HepG2 (cell line): Measurements from ENCODE around the gene AEN. TPM values are rescaled to one million over a fixed set of nuclear protein-coding genes. Genes with fewer than 3 reads are reported as not detected.

ENCODE experiments used
- FOXO1 ChIP-seq: sonication (generic); formaldehyde crosslinking; IDR thresholded peaks from 2 replicates; pipeline ENCODE4 v1.4.0; 2020; ENCODE audit warnings: missing genetic modification reagents
- HNRNPUL1 ChIP-seq: fragments of 200-400 bp; formaldehyde crosslinking; IDR thresholded peaks from 2 replicates; pipeline ENCODE4 v1.6.1; 2017; ENCODE audit warnings: low read depth, mild to moderate bottlenecking, low read length, moderate library complexity
- NFRKB ChIP-seq: fragments of 450-650 bp; IDR thresholded peaks from 2 replicates; pipeline ENCODE4 v1.6.1; 2017
- TAF1 ChIP-seq: sonication (generic); formaldehyde crosslinking; IDR thresholded peaks from 2 replicates; pipeline ENCODE4 v1.4.0; 2020; ENCODE audit warnings: missing genetic modification reagents
- ZNF142 ChIP-seq: sonication (generic); formaldehyde crosslinking; IDR thresholded peaks from 2 replicates; pipeline ENCODE4 v1.4.0; 2020; ENCODE audit warnings: missing genetic modification reagents
- ZNF280D ChIP-seq: sonication (generic); formaldehyde crosslinking; IDR thresholded peaks from 2 replicates; pipeline ENCODE4 v1.5.1; 2020; ENCODE audit warnings: mild to moderate bottlenecking, missing genetic modification reagents
- ZNF569 ChIP-seq: sonication (generic); formaldehyde crosslinking; IDR thresholded peaks from 2 replicates; pipeline ENCODE4 v1.5.0; 2020; ENCODE audit warnings: mild to moderate bottlenecking, missing genetic modification reagents, moderate library complexity, borderline replicate concordance
- polyA plus RNA-seq, 8 experiments: library from polyadenylated mRNA; depleted of rRNA in 3 of 8; stranded (reverse) in 7 of 8; unstranded in 1 of 8; fragments of >200 nt; fragmentation: Illumina TruSeq in 4 of 8; extraction: Trizol in 4 of 8; gene quantifications; 2 replicates each; pipeline versions ENCODE4 v1.2.1 to v1.2.3, GENCODE V29; 2011 to 2016; ENCODE audit warnings: low read depth in 4 of 8, missing spikeins in 1 of 8, mixed read lengths in 1 of 8; ENCODE audit not compliant: insufficient read depth in 1 of 8
- total RNA-seq, 5 experiments: library from RNA; depleted of rRNA; stranded (reverse); fragments of >200 nt; fragmentation: Illumina TruSeq; extraction: Trizol; gene quantifications; 2 replicates each; pipeline ENCODE4 v1.2.3, GENCODE V29; 2016; ENCODE audit warnings: low read depth in 1 of 5
- TF ChIP-seq, protein P1 (sequence below): sonication (generic); formaldehyde crosslinking; IDR thresholded peaks from 2 replicates; pipeline ENCODE4 v1.4.0; 2020; ENCODE audit warnings: mild to moderate bottlenecking, missing genetic modification reagents, borderline replicate concordance
- TF ChIP-seq, protein P2 (sequence below): sonication (generic); formaldehyde crosslinking; IDR thresholded peaks from 2 replicates; pipeline ENCODE4 v1.4.0; 2020; ENCODE audit warnings: low read depth, mild to moderate bottlenecking, missing genetic modification reagents
- TF ChIP-seq, protein P3 (sequence below): sonication (generic); formaldehyde crosslinking; IDR thresholded peaks from 2 replicates; pipeline ENCODE4 v1.5.0; 2020; ENCODE audit warnings: mild to moderate bottlenecking, missing genetic modification reagents

AEN gene
- total and polyA plus RNA-seq, 2 of the 13 experiments (the other 11 are each of a cell fraction or from before 2014, with no cell fraction given): 51.3 to 118 TPM

GRCh38 chr15:88605189-88606069 lies 15.7 kb upstream of the AEN start (continued):
- TF ChIP-seq ZNF280D (CRISPR knock-in tag) (no peak), HNRNPUL1 (no peak), TAF1 (CRISPR knock-in tag) (no peak), ZNF569 (CRISPR knock-in tag) (no peak), ZNF142 (CRISPR knock-in tag) (0 out of 2 replicates have a peak, but pooled peaks have one; percentile 30), NFRKB (no peak), FOXO1 (CRISPR knock-in tag) (0 out of 2 replicates have a peak, but pooled peaks have one; percentile 28)
- TF ChIP-seq, protein P1, sequence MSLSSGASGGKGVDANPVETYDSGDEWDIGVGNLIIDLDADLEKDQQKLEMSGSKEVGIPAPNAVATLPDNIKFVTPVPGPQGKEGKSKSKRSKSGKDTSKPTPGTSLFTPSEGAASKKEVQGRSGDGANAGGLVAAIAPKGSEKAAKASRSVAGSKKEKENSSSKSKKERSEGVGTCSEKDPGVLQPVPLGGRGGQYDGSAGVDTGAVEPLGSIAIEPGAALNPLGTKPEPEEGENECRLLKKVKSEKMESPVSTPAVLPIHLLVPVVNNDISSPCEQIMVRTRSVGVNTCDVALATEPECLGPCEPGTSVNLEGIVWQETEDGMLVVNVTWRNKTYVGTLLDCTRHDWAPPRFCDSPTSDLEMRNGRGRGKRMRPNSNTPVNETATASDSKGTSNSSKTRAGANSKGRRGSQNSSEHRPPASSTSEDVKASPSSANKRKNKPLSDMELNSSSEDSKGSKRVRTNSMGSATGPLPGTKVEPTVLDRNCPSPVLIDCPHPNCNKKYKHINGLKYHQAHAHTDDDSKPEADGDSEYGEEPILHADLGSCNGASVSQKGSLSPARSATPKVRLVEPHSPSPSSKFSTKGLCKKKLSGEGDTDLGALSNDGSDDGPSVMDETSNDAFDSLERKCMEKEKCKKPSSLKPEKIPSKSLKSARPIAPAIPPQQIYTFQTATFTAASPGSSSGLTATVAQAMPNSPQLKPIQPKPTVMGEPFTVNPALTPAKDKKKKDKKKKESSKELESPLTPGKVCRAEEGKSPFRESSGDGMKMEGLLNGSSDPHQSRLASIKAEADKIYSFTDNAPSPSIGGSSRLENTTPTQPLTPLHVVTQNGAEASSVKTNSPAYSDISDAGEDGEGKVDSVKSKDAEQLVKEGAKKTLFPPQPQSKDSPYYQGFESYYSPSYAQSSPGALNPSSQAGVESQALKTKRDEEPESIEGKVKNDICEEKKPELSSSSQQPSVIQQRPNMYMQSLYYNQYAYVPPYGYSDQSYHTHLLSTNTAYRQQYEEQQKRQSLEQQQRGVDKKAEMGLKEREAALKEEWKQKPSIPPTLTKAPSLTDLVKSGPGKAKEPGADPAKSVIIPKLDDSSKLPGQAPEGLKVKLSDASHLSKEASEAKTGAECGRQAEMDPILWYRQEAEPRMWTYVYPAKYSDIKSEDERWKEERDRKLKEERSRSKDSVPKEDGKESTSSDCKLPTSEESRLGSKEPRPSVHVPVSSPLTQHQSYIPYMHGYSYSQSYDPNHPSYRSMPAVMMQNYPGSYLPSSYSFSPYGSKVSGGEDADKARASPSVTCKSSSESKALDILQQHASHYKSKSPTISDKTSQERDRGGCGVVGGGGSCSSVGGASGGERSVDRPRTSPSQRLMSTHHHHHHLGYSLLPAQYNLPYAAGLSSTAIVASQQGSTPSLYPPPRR: no peak
- TF ChIP-seq, protein P2, sequence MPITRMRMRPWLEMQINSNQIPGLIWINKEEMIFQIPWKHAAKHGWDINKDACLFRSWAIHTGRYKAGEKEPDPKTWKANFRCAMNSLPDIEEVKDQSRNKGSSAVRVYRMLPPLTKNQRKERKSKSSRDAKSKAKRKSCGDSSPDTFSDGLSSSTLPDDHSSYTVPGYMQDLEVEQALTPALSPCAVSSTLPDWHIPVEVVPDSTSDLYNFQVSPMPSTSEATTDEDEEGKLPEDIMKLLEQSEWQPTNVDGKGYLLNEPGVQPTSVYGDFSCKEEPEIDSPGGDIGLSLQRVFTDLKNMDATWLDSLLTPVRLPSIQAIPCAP (CRISPR knock-in tag): no peak
- TF ChIP-seq, protein P3, sequence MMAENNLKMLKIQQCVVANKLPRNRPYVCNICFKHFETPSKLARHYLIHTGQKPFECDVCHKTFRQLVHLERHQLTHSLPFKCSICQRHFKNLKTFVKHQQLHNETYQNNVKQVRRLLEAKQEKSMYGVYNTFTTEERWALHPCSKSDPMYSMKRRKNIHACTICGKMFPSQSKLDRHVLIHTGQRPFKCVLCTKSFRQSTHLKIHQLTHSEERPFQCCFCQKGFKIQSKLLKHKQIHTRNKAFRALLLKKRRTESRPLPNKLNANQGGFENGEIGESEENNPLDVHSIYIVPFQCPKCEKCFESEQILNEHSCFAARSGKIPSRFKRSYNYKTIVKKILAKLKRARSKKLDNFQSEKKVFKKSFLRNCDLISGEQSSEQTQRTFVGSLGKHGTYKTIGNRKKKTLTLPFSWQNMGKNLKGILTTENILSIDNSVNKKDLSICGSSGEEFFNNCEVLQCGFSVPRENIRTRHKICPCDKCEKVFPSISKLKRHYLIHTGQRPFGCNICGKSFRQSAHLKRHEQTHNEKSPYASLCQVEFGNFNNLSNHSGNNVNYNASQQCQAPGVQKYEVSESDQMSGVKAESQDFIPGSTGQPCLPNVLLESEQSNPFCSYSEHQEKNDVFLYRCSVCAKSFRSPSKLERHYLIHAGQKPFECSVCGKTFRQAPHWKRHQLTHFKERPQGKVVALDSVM: no peak
